Measurements from ENCODE around the gene SDK2.

SDK2 gene

GRCh38 chr17:73625006-73625405 is 19.2 kb downstream of the SDK2 start:
- Histone ChIP-seq H3K27me3 (ENCODE audit: control insufficient read depth, insufficient read depth, low read length) (no peaks in the 10 kb centered on the region), H3K4me3 (ENCODE audit: low read length) (no peak overlapping the region), H3K9ac (ENCODE audit: low read length) (no peak overlapping the region), H3K36me3 (ENCODE audit: control insufficient read depth, insufficient read depth, low read length) (no peaks in the 10 kb centered on the region), H3K27ac (ENCODE audit: low read depth, low read length) (no peak overlapping the region), H3K4me1 (ENCODE audit: control insufficient read depth, insufficient read depth, low read length) (no peaks in the 10 kb centered on the region)

- Histone ChIP-seq H3K27ac (ENCODE audit: low read depth, low read length) (no peak overlapping the region), H3K4me1 (ENCODE audit: control insufficient read depth, insufficient read depth, low read length) (no peaks in the 10 kb centered on the region), H3K9ac (ENCODE audit: low read length) (no peak overlapping the region), H3K36me3 (ENCODE audit: control insufficient read depth, insufficient read depth, low read length) (no peaks in the 10 kb centered on the region), H3K27me3 (ENCODE audit: control insufficient read depth, insufficient read depth, low read length) (no peaks in the 10 kb centered on the region), H3K4me3 (ENCODE audit: low read length) (no peak overlapping the region)
Observed at GRCh38 chr17:73624496-73624988, 19.7 kb downstream of the SDK2 start.

GRCh38 chr17:73623818-73624217 is 20.4 kb downstream of the SDK2 start:
- no peak overlapping the region for H3K27ac ChIP-seq (ENCODE audit: low read depth, low read length)
- no peak overlapping the region for H3K4me3 ChIP-seq (ENCODE audit: low read length)
- H3K36me3 ChIP-seq (ENCODE audit: control insufficient read depth, insufficient read depth, low read length) = no peaks in the 10 kb centered on the region
- H3K4me1 ChIP-seq (ENCODE audit: control insufficient read depth, insufficient read depth, low read length) = no peaks in the 10 kb centered on the region
- no peak overlapping the region for H3K9ac ChIP-seq (ENCODE audit: low read length)
- H3K27me3 ChIP-seq (ENCODE audit: control insufficient read depth, insufficient read depth, low read length) = no peaks in the 10 kb centered on the region

- Histone ChIP-seq H3K27me3 (ENCODE audit: control insufficient read depth, insufficient read depth, low read length) (no peaks in the 10 kb centered on the region), H3K4me3 (ENCODE audit: low read length) (no peak overlapping the region), H3K4me1 (ENCODE audit: control insufficient read depth, insufficient read depth, low read length) (no peaks in the 10 kb centered on the region)
Observed at GRCh38 chr17:73623247-73623646, 21.0 kb downstream of the SDK2 start.

GRCh38 chr17:73622381-73622780 is 21.9 kb downstream of the SDK2 start:
- Histone ChIP-seq H3K27ac (ENCODE audit: low read depth, low read length) (no peak overlapping the region), H3K4me3 (ENCODE audit: low read length) (no peak overlapping the region), H3K27me3 (ENCODE audit: control insufficient read depth, insufficient read depth, low read length) (no peaks in the 10 kb centered on the region), H3K36me3 (ENCODE audit: control insufficient read depth, insufficient read depth, low read length) (no peaks in the 10 kb centered on the region), H3K9ac (ENCODE audit: low read length) (no peak overlapping the region), H3K4me1 (ENCODE audit: control insufficient read depth, insufficient read depth, low read length) (no peaks in the 10 kb centered on the region)

More at GRCh38 chr17:73623247-73623646, 21.0 kb downstream of the SDK2 start:
- Histone ChIP-seq H3K36me3 (ENCODE audit: control insufficient read depth, insufficient read depth, low read length) (no peaks in the 10 kb centered on the region), H3K9ac (ENCODE audit: low read length) (no peak overlapping the region), H3K27ac (ENCODE audit: low read depth, low read length) (no peak overlapping the region)

- no peak overlapping the region for H3K4me3 ChIP-seq (ENCODE audit: low read length)
- H3K4me1 ChIP-seq (ENCODE audit: control insufficient read depth, insufficient read depth, low read length) = no peaks in the 10 kb centered on the region
Observed at GRCh38 chr17:73621685-73622084, 22.6 kb downstream of the SDK2 start.

GRCh38 chr17:73620414-73620813 is 23.8 kb downstream of the SDK2 start:
- Histone ChIP-seq H3K27me3 (ENCODE audit: control insufficient read depth, insufficient read depth, low read length) (no peaks in the 10 kb centered on the region), H3K36me3 (ENCODE audit: control insufficient read depth, insufficient read depth, low read length) (no peaks in the 10 kb centered on the region), H3K9ac (ENCODE audit: low read length) (no peak overlapping the region), H3K27ac (ENCODE audit: low read depth, low read length) (no peak overlapping the region), H3K4me3 (ENCODE audit: low read length) (no peak overlapping the region), H3K4me1 (ENCODE audit: control insufficient read depth, insufficient read depth, low read length) (no peaks in the 10 kb centered on the region)

More at GRCh38 chr17:73621685-73622084, 22.6 kb downstream of the SDK2 start:
- Histone ChIP-seq H3K27ac (ENCODE audit: low read depth, low read length) (no peak overlapping the region), H3K27me3 (ENCODE audit: control insufficient read depth, insufficient read depth, low read length) (no peaks in the 10 kb centered on the region), H3K9ac (ENCODE audit: low read length) (no peak overlapping the region), H3K36me3 (ENCODE audit: control insufficient read depth, insufficient read depth, low read length) (no peaks in the 10 kb centered on the region)

GRCh38 chr17:73617501-73617900 is 26.7 kb downstream of the SDK2 start:
- no peaks in the 10 kb centered on the region for H3K4me1 ChIP-seq (ENCODE audit: control insufficient read depth, insufficient read depth, low read length)
- H3K36me3 ChIP-seq (ENCODE audit: control insufficient read depth, insufficient read depth, low read length) = no peaks in the 10 kb centered on the region
- no peak overlapping the region for H3K27ac ChIP-seq (ENCODE audit: low read depth, low read length)

GRCh38 chr17:73616873-73617404 is 27.3 kb downstream of the SDK2 start:
- no peaks in the 10 kb centered on the region for H3K4me1 ChIP-seq (ENCODE audit: control insufficient read depth, insufficient read depth, low read length)
- H3K36me3 ChIP-seq (ENCODE audit: control insufficient read depth, insufficient read depth, low read length) = no peaks in the 10 kb centered on the region
- H3K4me3 ChIP-seq (ENCODE audit: low read length) = no peak overlapping the region
- H3K9ac ChIP-seq (ENCODE audit: low read length) = no peak overlapping the region
- no peak overlapping the region for H3K27ac ChIP-seq (ENCODE audit: low read depth, low read length)
- no peaks in the 10 kb centered on the region for H3K27me3 ChIP-seq (ENCODE audit: control insufficient read depth, insufficient read depth, low read length)

More at GRCh38 chr17:73617501-73617900, 26.7 kb downstream of the SDK2 start:
- Histone ChIP-seq H3K27me3 (ENCODE audit: control insufficient read depth, insufficient read depth, low read length) (no peaks in the 10 kb centered on the region), H3K4me3 (ENCODE audit: low read length) (no peak overlapping the region), H3K9ac (ENCODE audit: low read length) (no peak overlapping the region)

GRCh38 chr17:73616120-73616872 is 27.9 kb downstream of the SDK2 start:
- no peak overlapping the region for H3K27ac ChIP-seq (ENCODE audit: low read depth, low read length)
- no peaks in the 10 kb centered on the region for H3K27me3 ChIP-seq (ENCODE audit: control insufficient read depth, insufficient read depth, low read length)
- no peaks in the 10 kb centered on the region for H3K36me3 ChIP-seq (ENCODE audit: control insufficient read depth, insufficient read depth, low read length)
- no peak overlapping the region for H3K4me3 ChIP-seq (ENCODE audit: low read length)
- no peak overlapping the region for H3K9ac ChIP-seq (ENCODE audit: low read length)
- no peaks in the 10 kb centered on the region for H3K4me1 ChIP-seq (ENCODE audit: control insufficient read depth, insufficient read depth, low read length)

GRCh38 chr17:73614256-73614655 is 30.0 kb downstream of the SDK2 start:
- H3K27me3 ChIP-seq (ENCODE audit: control insufficient read depth, insufficient read depth, low read length) = no peaks in the 10 kb centered on the region
- no peak overlapping the region for H3K4me3 ChIP-seq (ENCODE audit: low read length)
- no peaks in the 10 kb centered on the region for H3K36me3 ChIP-seq (ENCODE audit: control insufficient read depth, insufficient read depth, low read length)
- H3K9ac ChIP-seq (ENCODE audit: low read length) = no peak overlapping the region
- no peaks in the 10 kb centered on the region for H3K4me1 ChIP-seq (ENCODE audit: control insufficient read depth, insufficient read depth, low read length)
- no peak overlapping the region for H3K27ac ChIP-seq (ENCODE audit: low read depth, low read length)

GRCh38 chr17:73613271-73614233 is 30.7 kb downstream of the SDK2 start:
- Histone ChIP-seq H3K27me3 (ENCODE audit: control insufficient read depth, insufficient read depth, low read length) (no peaks in the 10 kb centered on the region), H3K9ac (ENCODE audit: low read length) (no peak overlapping the region), H3K4me3 (ENCODE audit: low read length) (no peak overlapping the region), H3K36me3 (ENCODE audit: control insufficient read depth, insufficient read depth, low read length) (no peaks in the 10 kb centered on the region), H3K27ac (ENCODE audit: low read depth, low read length) (no peak overlapping the region), H3K4me1 (ENCODE audit: control insufficient read depth, insufficient read depth, low read length) (no peaks in the 10 kb centered on the region)

Data from rectal smooth muscle tissue (tissue), 1 donor.